ENCODE results near the gene FOCAD.
A peak's percentile ranks its signal among the peaks of the same experiment; 100 is the strongest.

The FOCAD gene

GRCh38 chr9:20996809-20997208, 312.8 kb downstream of the FOCAD start:
- no peak for DNase-seq (ENCODE audit: extremely low read depth in 1 of 2, low read depth in 1 of 2)

GRCh38 chr9:20997503-20998076, 313.5 kb downstream of the FOCAD start:
- DNase-seq (ENCODE audit: extremely low read depth in 1 of 2, low read depth in 1 of 2) = no peak

DNA sequence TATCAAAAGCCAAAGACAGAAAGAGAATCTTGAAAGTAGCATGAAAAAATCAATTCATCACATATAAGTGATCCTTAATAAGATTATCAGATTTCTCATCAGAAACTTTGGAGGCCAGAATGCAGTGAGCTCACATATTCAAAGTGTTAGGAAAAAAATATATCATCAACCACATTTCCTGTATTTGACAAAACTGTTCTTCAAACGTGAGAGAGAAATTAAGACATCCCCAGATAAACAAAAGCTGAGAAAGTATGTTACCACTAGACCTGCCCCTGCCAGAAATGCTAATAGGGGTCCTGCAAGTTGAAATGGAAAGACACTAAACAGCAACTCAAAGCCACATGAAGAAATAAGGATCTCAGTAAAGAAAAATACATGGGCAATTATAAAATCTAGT, 317.5 kb downstream of the FOCAD start:
- no peak for DNase-seq (ENCODE audit: extremely low read depth in 1 of 2, low read depth in 1 of 2)

DNA sequence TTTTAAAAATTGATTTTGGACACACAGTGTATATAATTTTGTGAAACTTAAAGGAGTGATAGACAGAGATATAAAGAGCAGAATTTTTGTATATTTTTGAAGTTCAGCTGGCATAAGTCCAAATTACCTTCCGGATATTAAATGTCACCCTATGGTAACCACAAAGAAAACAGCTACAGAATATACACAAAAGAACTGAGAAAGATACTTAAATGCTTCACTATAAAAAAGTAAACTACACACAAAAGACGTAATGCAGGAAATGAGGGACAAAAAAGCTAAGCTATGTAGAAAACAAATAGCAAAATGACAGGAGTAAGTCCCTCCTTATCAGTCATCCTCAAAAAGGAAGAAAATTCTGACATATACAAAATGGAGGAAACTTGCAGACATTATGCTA, 318.0 kb downstream of the FOCAD start:
- DNase-seq (ENCODE audit: extremely low read depth in 1 of 2, low read depth in 1 of 2) = no peak

DNA sequence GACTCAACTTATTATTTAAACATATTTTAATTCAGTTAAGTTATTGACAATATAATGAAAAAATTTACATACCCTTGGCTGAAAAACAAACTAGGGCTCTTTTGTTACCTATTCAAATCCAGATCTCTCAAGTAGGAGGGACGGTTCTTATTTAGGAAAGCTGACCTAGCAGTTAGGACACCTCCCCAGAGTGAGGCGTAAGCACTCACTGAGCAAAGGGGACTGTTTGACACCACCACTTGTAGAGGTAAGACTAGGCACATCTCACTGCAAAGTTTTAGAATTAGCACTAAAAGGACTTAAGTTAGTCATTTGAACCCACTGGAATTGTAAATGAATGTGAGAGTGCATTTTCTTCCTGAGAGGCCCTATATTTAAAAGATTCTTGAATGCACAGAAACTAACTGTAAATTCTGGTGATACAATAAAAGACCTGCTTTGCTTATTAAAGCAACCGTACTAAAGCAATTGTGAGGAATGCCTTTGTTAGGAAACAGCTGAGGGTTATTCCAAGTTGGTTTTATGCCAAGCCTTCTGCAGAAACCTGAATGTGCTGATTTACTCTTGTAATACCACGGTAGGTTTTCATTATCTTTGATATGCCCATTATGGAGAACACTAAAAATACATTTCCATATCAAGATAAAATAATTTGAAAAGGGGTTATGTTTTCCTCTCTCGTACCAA, 331.2 kb downstream of the FOCAD start:
- DNase-seq (ENCODE audit: extremely low read depth in 1 of 2, low read depth in 1 of 2) = no peak

GRCh38 chr9:21015995-21016394, 331.9 kb downstream of the FOCAD start:
- no peak for DNase-seq (ENCODE audit: extremely low read depth in 1 of 2, low read depth in 1 of 2)

DNA sequence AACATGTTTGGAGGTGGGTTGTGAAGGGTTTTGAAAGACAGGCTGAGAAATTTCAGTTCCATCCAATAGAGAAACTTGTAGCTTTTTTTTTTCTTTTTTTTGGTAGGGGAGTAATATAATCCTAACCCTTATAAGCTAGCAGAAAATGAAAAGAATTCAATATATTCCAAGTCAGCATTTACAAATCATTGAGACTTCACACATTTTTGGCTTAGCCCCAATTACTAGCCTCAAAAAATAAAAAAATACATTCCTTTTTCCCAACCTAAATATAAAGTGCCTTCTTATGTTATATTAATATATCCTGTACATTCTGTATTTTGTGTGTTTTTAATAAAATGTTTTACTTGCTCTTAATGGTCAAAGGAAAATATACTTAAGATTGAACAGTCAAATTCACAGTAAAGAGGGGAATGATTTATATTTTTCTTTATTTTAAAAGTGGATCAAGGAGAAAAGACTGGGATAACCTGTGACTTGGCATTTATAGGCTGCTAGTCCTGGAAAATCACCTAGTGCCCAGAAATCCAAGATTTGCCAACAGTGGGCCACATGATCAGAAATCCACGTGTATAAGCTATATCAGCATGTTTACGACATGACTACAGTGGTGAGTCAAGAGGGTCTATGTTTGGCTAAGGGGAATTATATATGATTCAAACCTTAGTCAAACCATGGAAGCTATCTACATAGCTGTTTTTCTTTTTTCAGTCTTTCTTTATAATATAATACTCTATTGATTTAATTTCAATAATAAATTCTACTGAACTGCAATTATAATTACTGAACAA, 332.8 kb downstream of the FOCAD start:
- no peak for DNase-seq (ENCODE audit: extremely low read depth in 1 of 2, low read depth in 1 of 2)

DNA sequence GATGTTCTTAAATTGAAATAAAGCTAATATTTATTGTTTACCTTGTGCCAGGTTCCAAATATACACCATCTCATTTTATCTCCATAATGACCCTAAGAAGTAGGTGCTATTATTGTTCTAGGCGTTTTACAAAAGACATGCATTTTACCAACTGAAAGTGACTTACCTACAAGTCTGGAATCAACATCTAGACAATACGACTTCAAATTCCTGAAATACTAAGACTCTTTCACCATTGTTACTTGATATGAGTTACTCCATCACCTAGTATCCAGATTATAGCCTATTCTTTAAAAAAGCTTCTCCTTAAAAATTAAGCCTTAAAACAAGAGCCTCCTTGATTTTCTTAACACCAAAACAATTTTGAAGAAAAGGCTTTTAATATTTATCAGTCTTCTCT, 334.1 kb downstream of the FOCAD start:
- no peak for DNase-seq (ENCODE audit: extremely low read depth in 1 of 2, low read depth in 1 of 2)

- no peak for DNase-seq (ENCODE audit: extremely low read depth in 1 of 2, low read depth in 1 of 2)
Measured at GRCh38 chr9:21023861-21024260, 339.8 kb downstream of the FOCAD start.

DNA sequence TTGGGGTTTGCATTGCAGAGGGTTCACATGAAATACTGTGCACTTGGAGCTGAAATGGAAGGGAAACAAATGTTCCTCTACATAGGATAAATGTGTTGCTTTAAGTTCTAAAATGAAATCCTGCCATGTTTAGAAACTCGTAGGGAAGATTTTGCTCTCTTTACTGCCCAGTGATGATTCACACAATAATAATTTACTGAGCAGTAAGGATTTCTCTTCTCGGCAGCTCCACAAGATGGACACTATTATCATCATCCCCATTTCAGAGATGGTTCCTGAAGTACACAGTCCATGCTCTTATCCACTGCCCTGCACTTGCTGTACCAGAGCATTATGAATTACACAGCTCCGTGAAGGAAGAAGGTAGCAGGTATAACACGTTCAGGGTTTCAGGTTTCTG, 343.2 kb downstream of the FOCAD start:
- DNase-seq (ENCODE audit: extremely low read depth in 1 of 2, low read depth in 1 of 2) = no peak

- no peak for DNase-seq (ENCODE audit: extremely low read depth in 1 of 2, low read depth in 1 of 2)
Measured at GRCh38 chr9:21028466-21028865, 344.4 kb downstream of the FOCAD start.

DNA sequence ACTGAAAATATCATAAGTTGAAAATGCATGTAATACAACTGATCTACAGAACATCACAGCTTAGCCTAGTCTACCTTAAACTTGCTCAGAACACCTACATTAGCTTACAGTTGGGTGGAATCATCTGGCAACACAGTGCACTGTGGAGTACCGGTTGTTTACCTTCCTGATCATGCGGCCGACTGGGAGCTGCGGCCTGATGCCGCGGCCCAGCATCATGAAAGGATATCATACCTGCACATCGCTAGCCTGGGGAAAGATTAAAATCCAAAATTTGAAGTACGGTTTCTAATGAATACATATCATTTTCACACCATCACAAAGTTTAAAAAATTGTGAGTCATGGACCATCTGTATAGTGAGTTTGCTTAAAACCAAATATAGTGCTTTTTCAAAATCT, 345.6 kb downstream of the FOCAD start:
- DNase-seq (ENCODE audit: extremely low read depth in 1 of 2, low read depth in 1 of 2) = no peak

DNA sequence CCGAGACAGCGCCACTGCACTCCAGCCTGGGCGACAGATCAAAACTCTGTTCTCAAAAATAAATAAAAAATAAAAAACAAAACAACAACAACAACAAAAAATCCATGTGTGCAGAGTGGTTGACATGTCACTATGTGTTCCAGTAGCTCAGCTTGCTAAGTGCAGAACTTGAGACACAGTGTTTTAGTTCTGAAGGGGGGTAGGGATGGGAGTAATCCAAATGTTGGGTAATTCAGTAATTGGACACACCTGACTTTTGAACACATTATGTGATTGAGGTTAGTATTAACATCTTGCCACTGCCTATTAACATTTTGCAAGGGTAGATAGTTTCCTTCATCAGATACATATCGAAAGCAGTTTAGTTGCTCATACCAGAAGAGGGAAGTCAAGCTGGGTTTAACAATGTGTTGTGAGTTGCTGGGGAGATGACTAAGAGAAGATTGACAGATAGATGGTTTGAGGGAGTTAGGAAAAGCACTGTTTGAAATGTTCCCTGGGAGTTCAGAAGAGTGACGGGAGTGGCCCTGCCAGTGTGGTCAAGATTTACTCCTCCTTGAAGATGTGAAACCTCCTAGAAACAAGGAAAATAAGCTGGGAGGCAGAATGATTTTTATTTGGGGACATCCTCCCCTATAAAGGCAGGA, 346.5 kb downstream of the FOCAD start:
- no peak for DNase-seq (ENCODE audit: extremely low read depth in 1 of 2, low read depth in 1 of 2)

- DNase-seq (ENCODE audit: extremely low read depth in 1 of 2, low read depth in 1 of 2) = peak in 1 of 2 donors; percentile 53
Measured at GRCh38 chr9:21031091-21031807, 347.2 kb downstream of the FOCAD start, which contains the start of gene HACD4. Gene HACD4, minus strand, starts transcription at chr9:21031640. Its CDS starts 50 bp downstream, at chr9:21031590.

DNA sequence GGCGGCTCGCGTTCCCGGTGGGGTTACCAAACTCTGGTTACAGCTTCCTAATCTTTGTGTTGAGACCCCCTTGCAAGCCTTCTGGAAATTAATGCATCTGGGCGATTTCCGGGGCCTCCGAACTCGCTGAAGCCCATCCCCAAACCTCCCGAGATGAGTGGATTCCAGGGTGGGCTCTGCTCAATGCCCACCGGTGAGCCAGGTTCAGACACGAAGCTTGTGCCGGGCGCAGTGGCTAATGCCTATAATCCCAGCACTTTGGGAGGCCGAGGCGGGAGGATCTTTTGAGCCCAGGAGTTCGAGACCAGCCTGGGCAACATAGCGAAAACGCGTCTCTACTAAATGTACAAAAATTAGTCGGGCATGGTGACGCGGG, 347.7 kb downstream of the FOCAD start:
- no peak for DNase-seq (ENCODE audit: extremely low read depth in 1 of 2, low read depth in 1 of 2)

DNA sequence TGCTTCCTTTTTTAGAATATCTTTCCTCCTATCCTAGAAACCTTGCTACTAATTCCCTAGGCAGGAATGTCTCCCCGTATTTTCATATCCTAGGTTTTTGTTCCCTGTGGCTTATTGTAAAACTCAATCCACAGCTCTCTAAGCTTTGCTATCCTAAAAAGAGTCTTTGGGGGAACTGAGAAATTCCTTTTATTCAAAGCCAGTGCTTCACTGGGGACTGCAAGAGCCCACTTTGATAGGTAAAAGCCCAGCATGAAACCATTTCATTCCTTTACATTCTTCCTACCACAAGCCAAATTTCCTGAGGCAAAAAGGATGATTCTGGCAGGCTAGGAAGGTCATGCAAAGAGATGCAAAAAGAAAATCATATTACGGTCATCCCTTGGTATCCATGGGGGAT, 353.2 kb downstream of the FOCAD start:
- DNase-seq (ENCODE audit: extremely low read depth in 1 of 2, low read depth in 1 of 2) = no peak

DNA sequence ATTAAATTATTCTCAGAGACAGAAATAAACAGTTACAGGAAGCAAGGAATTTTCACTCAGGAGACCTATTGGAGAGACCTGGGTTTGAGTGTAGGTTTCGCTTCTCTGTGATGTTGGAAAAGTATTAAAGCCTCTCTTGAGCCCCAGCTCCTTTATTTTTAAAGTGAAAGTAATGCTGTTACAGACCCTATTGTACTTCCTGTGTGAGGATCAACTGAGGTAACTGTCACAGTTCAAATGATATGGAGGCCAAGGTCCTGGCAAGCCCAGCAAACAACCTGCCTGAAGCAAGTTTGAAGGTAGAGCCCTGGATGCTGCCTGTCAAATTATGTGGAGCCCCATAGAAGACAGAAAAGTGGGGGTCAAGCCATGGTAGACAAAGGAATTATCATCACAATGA, 355.2 kb downstream of the FOCAD start:
- DNase-seq (ENCODE audit: extremely low read depth in 1 of 2, low read depth in 1 of 2) = no peak

- DNase-seq (ENCODE audit: extremely low read depth in 1 of 2, low read depth in 1 of 2) = no peak
Measured at GRCh38 chr9:21042466-21042865, 358.4 kb downstream of the FOCAD start.

GRCh38 chr9:21043841-21044240, 359.8 kb downstream of the FOCAD start:
- DNase-seq (ENCODE audit: extremely low read depth in 1 of 2, low read depth in 1 of 2) = no peak

Measured in activated CD8-positive, alpha-beta memory T cell treated with anti-CD3 and anti-CD28 coated beads for 1 hour (primary cell).